HUES64 (cell line): ENCODE measurements around the gene AQP5.

Experiments used
- H3K27ac ChIP-seq: 2 replicates; pipeline ENCODE4 v1.7.0; 2013; ENCODE audit warnings: low read depth, low read length, inconsistent platforms
- H3K27me3 ChIP-seq: 2 replicates; pipeline ENCODE4 v1.6.1; 2013; ENCODE audit warnings: mild to moderate bottlenecking, low read length; ENCODE audit not compliant: insufficient read depth
- H3K36me3 ChIP-seq: 2 replicates; pipeline ENCODE4 v1.6.1; 2013; ENCODE audit warnings: mild to moderate bottlenecking, low read length; ENCODE audit not compliant: insufficient read depth
- H3K4me1 ChIP-seq: 2 replicates; pipeline ENCODE4 v1.6.1; 2013; ENCODE audit warnings: mild to moderate bottlenecking, low read length, moderate library complexity; ENCODE audit not compliant: insufficient read depth
- H3K4me3 ChIP-seq: 2 replicates; pipeline ENCODE4 v1.5.1; 2013; ENCODE audit warnings: mild to moderate bottlenecking, low read length, moderate library complexity
- H3K9ac ChIP-seq: 2 replicates; pipeline ENCODE4 v1.6.1; 2013; ENCODE audit warnings: mild to moderate bottlenecking, low read depth, low read length
- H3K9me3 ChIP-seq: 2 replicates; pipeline ENCODE4 v1.6.1; 2013; ENCODE audit warnings: low read depth, low read length; ENCODE audit not compliant: insufficient read depth
- WGBS: fragments of 150-250, 120-280 bp; methylation state at CpG from one replicate; pipeline ENCODE4 v1.1.7; 2013; ENCODE audit warnings: missing lambda C conversion rate; 5-methylcytosine and 5-hydroxymethylcytosine counted together

Gene AQP5

DNA sequence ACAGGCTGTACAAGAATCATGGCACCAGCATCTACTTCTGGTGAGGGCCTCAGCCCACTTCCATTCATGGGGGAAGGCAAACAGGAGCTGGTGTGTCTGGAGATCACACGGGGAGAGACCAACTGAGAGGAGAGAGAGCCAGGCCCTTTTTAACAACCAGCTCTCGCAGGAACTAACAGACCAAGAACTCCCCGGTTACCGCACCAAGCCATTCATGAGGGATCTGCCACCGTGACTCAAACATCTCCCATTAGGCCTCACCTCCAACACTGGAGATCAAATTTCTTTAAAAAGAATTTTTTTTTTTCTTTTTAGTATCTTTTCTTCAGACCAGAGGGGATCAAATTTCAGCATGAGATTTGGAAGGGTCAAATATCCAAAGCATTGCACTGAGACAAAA, 27.9 kb upstream of the AQP5 start:
- Histone ChIP-seq H3K4me1 (no peaks in the 10 kb centered on the region), H3K36me3 (no peaks in the 10 kb centered on the region), H3K9ac (no peak overlapping the region), H3K27ac (no peak overlapping the region), H3K27me3 (peaks cover 2% of the 10 kb centered on the region; the same call in 1 of the 2 replicates), H3K9me3 (no peaks in the 10 kb centered on the region), H3K4me3 (no peak overlapping the region)
- 67% methylated on average over 5 of the region's 5 CpGs for WGBS

DNA sequence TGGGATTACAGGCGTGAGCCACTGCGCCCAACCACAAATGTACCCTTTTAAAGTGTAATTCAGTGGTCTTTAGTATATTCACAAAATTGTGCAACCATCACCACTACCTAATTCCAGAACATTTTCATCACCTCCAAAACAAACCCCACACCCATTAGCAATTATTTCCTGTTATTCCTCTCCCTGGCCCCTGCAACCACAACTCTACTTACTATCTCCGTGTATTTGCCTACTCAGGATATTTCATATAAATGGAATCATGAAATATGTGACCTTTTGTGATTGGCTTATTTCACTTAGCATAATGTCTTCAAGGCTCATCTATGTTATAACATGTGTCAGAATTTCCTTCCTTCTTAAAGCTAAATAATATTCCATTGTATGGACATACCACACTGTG, 27.2 kb upstream of the AQP5 start:
- no peak overlapping the region for H3K27ac ChIP-seq
- H3K9ac ChIP-seq = no peak overlapping the region
- WGBS = 100% methylated on average over 2 of the region's 3 CpGs
- H3K36me3 ChIP-seq = no peaks in the 10 kb centered on the region
- no peaks in the 10 kb centered on the region for H3K9me3 ChIP-seq
- no peak overlapping the region for H3K4me3 ChIP-seq
- no peaks in the 10 kb centered on the region for H3K27me3 ChIP-seq
- H3K4me1 ChIP-seq = no peaks in the 10 kb centered on the region

DNA sequence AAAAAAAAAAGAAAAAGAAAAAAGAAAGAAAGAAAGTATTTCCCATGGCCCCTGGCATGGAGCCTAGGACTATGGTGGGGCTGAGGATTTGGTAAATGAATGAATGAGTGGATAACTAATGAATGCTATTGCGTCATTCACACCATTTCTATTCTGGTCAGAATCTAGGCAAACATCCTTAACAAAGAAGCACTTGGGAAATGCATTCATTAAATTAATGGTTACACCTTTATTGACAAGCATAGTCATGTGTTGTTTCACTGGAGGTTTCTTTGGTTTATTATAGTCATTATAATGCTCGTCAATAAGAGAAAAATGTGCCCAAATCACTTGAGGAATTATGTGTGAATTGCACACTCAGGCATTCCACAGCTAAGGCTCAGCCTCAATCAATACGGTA, 24.7 kb upstream of the AQP5 start:
- WGBS = 94% methylated on average over 2 of the region's 3 CpGs
- Histone ChIP-seq H3K9me3 (no peaks in the 10 kb centered on the region), H3K9ac (no peak overlapping the region), H3K4me1 (no peaks in the 10 kb centered on the region), H3K4me3 (no peak overlapping the region), H3K27me3 (no peaks in the 10 kb centered on the region), H3K27ac (no peak overlapping the region), H3K36me3 (no peaks in the 10 kb centered on the region)

DNA sequence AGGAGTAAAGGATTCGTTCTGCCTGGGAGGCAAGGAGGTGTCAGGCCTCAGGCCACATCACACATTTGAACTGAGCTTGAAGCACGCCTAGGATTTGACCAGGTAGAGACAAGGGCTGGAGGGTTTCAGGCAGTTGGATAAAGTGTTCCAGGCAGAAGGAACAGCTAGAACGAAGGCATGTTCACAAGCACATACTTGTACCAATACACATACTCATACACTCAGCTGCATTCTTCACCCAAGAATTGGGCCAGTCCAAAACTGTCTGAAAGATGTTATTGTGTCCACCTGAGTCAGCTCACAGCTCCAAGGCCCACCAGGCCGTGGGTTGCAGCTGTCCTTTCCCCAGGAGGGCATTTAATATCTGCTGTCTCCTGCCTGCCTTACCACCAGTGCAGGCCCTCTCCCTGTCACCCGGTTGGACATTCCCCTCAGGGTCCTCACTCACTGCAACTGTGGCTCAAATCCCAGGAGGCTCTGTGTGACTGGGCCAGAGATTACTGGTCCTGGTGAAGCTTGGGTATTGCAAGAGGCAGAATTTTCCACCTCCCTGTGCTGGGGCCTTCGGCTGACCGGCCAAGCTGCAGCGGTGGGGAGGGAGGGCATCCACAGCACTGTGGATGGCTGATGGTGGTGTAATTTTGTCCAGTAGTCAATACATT, 23.9 kb upstream of the AQP5 start:
- Histone ChIP-seq H3K36me3 (no peaks in the 10 kb centered on the region), H3K4me3 (no peak overlapping the region), H3K27me3 (no peaks in the 10 kb centered on the region), H3K27ac (no peak overlapping the region), H3K9ac (no peak overlapping the region), H3K4me1 (peaks cover 5% of the 10 kb centered on the region), H3K9me3 (no peaks in the 10 kb centered on the region)
- WGBS = 85% methylated on average over 8 of the region's 8 CpGs

DNA sequence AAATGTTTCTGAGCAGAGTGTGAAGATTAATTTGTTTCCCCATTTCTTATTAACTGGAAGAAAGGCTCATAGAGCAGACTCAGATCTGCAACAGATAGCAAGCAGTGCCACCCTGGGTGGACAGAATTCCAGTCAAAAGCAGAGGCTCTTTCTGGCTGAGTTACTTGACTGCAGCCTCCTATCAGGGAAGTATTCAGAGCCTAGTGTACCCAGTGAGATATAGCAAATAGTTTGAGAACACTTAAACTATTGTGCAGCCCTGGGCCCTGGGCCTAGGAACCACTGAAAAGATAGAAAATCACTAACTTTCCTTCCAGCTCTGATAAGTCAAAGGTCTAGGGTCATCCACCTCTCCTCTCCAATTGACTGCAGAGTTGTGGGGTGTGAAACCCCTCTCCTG, 22.4 kb upstream of the AQP5 start:
- no peak overlapping the region for H3K4me3 ChIP-seq
- H3K4me1 ChIP-seq = peaks cover 8% of the 10 kb centered on the region
- no peak overlapping the region for H3K9ac ChIP-seq
- H3K36me3 ChIP-seq = no peaks in the 10 kb centered on the region
- H3K27me3 ChIP-seq = peaks cover 4% of the 10 kb centered on the region; the same call in 1 of the 2 replicates
- H3K9me3 ChIP-seq = no peaks in the 10 kb centered on the region
- no peak overlapping the region for H3K27ac ChIP-seq

DNA sequence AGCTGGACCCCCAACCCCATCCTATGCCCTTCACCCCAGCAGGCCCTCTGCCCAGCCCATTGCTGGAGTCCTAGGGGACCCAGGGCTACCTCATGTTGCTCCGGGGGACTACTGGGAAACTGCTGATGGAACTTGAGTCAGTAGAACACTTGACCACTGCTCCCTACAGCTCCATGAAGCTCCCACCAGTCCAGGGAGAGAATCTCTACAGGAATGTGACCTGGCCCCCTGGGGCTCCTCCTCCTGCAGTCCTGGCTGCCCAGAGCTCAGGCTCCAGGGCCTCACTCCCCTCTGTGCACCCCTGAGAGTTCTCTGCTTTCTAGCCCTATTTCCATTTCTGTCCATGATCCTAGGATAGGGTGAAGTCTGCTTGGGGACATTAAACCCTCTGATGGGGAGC, 22.0 kb upstream of the AQP5 start:
- Histone ChIP-seq H3K36me3 (no peaks in the 10 kb centered on the region), H3K4me3 (no peak overlapping the region), H3K27me3 (peaks cover 8% of the 10 kb centered on the region; the same call in 1 of the 2 replicates), H3K9me3 (no peaks in the 10 kb centered on the region), H3K27ac (no peak overlapping the region), H3K9ac (no peak overlapping the region), H3K4me1 (peaks cover 8% of the 10 kb centered on the region)
- 98% methylated on average over 1 of the region's 1 CpG for WGBS

DNA sequence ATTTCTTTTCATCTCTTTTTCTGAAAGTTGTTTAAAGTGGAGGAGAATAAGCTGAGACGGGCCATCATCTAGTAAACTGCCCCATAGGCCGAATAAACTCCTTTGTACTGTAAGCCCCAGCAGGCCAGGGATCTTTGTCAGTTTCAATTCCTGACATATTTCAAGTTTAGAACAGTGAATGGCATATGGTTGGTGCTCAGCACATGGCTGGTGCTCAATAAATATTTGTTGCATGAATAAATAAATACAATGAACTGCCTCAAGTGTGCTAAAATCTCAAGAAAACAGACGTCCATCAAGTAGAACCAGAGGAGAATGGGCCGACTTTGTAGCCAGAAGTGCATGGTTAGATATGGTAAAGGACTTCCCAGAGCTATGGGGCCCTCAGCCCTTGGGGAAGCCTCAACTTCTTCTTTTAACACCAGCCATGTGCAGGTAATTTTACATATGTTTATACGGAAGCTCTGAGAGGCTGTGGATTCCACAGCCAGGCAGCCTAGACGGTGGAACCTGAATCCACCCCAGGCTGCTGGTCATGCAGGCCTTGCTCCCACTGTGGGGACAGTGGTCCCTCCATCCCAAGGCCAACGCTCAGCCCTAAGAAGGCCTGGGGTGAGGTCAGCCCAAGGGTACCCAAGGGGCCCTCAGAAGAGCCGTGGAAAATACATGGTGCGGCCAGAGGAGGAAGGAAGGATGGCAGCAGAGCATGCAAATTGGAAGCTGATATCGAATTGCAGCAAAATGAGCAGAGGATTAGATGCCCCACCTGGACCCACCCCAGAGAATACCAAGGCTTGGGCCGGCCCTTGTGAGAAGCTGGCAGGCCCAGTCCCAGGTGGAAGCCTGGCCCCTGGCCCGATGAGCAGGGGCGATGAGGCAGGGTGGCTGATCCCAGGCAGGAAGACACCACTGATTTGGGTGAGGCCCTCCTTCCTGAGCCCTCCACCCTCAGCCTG, 19.8 kb upstream of the AQP5 start:
- no peaks in the 10 kb centered on the region for H3K9me3 ChIP-seq
- peaks cover 17% of the 10 kb centered on the region for H3K4me1 ChIP-seq
- H3K9ac ChIP-seq = no peak overlapping the region
- H3K27ac ChIP-seq = no peak overlapping the region
- 92% methylated on average over 13 of the region's 13 CpGs for WGBS
- H3K27me3 ChIP-seq = peaks cover 13% of the 10 kb centered on the region; the same call in 1 of the 2 replicates
- no peaks in the 10 kb centered on the region for H3K36me3 ChIP-seq
- H3K4me3 ChIP-seq = no peak overlapping the region

DNA sequence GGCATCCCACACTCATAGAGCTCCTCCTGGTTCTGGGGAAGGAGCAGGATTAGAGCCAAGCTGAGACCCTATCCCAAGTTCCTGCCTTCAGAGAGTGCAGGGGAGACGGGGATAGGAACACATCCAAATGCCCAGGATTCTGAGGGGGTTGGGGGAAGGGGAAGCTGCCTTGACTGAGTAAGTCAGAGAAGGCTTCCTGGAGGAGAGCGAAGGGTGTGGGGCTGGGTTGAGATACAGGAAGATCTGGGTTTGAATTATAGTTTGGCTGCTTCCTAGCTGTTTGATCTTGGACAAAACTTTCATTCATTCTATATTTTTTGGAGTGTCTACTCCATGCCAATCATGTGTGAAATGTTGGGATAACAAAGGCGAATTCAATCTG, 19.2 kb upstream of the AQP5 start:
- 74% methylated on average over 3 of the region's 3 CpGs for WGBS
- no peak overlapping the region for H3K9ac ChIP-seq
- H3K27ac ChIP-seq = no peak overlapping the region
- H3K9me3 ChIP-seq = no peaks in the 10 kb centered on the region
- H3K27me3 ChIP-seq = peaks cover 13% of the 10 kb centered on the region; the same call in 1 of the 2 replicates
- H3K4me1 ChIP-seq = peaks cover 17% of the 10 kb centered on the region
- no peak overlapping the region for H3K4me3 ChIP-seq
- H3K36me3 ChIP-seq = no peaks in the 10 kb centered on the region

DNA sequence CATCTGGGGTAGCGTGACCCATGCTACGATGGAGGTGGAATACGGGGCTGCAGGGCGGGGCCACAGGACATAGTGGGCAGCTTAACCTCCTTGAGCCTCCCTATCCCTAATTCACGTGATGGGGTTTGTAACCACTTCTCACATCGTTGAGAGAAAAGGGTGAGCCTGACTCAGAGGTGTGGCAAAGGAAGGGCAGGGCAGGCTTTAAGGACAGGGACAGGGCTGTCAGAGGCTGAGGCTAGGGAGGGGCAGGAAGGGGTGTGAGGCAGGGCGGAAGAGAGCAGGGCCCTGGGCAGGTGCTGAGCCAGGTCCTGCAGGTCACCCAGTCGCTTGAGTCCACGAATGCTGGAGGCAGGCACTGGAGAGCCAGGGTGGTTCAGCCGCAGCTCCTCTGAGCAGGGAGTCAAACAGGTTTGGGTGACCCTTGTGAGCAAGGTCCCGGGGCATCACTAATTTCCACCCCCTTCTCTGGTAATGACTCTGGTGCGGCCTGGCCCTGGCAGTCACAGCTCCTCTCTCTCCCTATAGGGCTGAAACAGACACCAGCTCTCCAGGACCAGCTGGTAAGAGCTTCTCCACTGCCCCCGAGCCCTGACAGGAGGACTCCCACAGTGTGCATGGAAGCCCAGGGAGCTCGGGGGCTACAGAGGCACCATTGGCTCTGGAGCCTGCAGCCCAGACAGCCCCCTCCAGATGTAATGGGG, 18.6 kb upstream of the AQP5 start:
- Histone ChIP-seq H3K9me3 (no peaks in the 10 kb centered on the region), H3K4me1 (peaks cover 20% of the 10 kb centered on the region), H3K36me3 (no peaks in the 10 kb centered on the region), H3K27ac (no peak overlapping the region), H3K9ac (no peak overlapping the region), H3K27me3 (peaks cover 13% of the 10 kb centered on the region; the same call in 1 of the 2 replicates), H3K4me3 (no peak overlapping the region)
- 76% methylated on average over 14 of the region's 14 CpGs for WGBS

DNA sequence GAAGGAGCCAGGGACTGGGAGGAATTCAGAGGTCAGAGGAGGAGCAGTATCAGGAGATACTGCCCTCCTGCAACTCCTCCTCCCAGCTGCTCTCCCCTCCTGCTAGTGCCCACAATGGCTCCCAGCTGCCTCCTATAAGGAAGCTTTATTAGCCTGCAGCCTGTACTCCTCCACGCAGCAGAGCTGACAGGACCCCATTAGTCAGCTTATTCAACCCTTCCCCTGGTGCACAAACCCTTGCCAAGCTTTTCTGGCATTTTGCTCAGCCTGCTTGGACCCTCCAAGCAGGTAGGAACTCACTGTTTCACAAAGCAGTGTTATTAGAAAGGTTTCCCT, 18.1 kb upstream of the AQP5 start:
- Histone ChIP-seq H3K4me1 (peaks cover 20% of the 10 kb centered on the region), H3K27me3 (peaks cover 13% of the 10 kb centered on the region; the same call in 1 of the 2 replicates), H3K4me3 (no peak overlapping the region), H3K27ac (no peak overlapping the region), H3K9ac (no peak overlapping the region), H3K36me3 (no peaks in the 10 kb centered on the region), H3K9me3 (no peaks in the 10 kb centered on the region)
- 80% methylated on average over 1 of the region's 1 CpG for WGBS

DNA sequence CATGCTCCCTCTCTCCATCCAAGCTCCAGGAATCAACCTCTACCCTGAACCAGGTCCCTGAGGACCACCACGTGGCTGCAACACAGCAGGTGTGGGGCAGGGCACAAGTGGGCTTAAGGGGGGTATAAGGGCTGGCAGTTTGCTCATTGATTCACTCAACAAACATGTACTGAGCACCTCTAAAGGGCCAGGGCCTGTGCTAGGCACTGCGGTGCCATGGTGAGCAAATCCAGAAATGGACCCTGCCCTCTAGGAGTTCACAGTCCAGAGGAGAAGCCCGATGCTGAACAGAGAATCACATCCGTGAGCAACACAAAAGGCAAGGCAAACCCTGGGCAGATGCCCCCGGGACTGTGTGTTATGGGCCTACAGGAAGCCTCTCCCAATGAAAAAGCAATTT, 17.6 kb upstream of the AQP5 start:
- no peak overlapping the region for H3K9ac ChIP-seq
- H3K27me3 ChIP-seq = peaks cover 13% of the 10 kb centered on the region; the same call in 1 of the 2 replicates
- WGBS = 91% methylated on average over 4 of the region's 5 CpGs
- H3K27ac ChIP-seq = no peak overlapping the region
- no peak overlapping the region for H3K4me3 ChIP-seq
- H3K4me1 ChIP-seq = peaks cover 20% of the 10 kb centered on the region
- no peaks in the 10 kb centered on the region for H3K9me3 ChIP-seq
- H3K36me3 ChIP-seq = no peaks in the 10 kb centered on the region
